ENCODE measurements around the gene COG4. TPM values are rescaled to one million over a fixed set of nuclear protein-coding genes. Genes with fewer than 3 reads are reported as not detected.
"Not testable (repeated sequence)": the region's sequence is repeated elsewhere in the genome, so short reads cannot be mapped to it uniquely, and the experiment has no call there.

COG4 gene
- total RNA-seq, 2 donors from 2014 or later: 23.1 to 43.8 TPM

- intact Hi-C loops (cut with DNase I): no loop called here
- Histone ChIP-seq H3K36me3 (replicated peaks in 1 of 2; ENCODE audit: insufficient read depth in 1 of 2, low read depth in 2 of 2) (no peaks in the 10 kb centered on the region), H3K27me3 (no peaks in the 10 kb centered on the region), H3K27ac (no peak overlapping the region), H3K4me3 (no peak overlapping the region), H3K9me3 (no peaks in the 10 kb centered on the region), H3K4me1 (peaks cover 30% of the 10 kb centered on the region)
- TF ChIP-seq CTCF (IDR thresholded peaks at IDR 0.05) (no peak), POLR2A (IDR thresholded peaks at IDR 0.05) (no peak)
- DNase-seq (no peak), ATAC-seq (no peak)
- WGBS, 2 donors: 90 to 93% methylated on average over 7 of the region's 7 CpGs
Measured at GRCh38 chr16:70455910-70456309, 67.4 kb downstream of the COG4 start.

GRCh38 chr16:70454222-70455034, 68.9 kb downstream of the COG4 start, which contains the start of gene FCSK:
Gene FCSK (plus strand): TSS chr16:70454595. CDS start chr16:70463191, 8,596 bp downstream.
- intact Hi-C loops (cut with DNase I): no loop called here
- Histone ChIP-seq H3K27me3 (no peaks in the 10 kb centered on the region), H3K4me1 (peaks cover 30% of the 10 kb centered on the region), H3K27ac (peak within 1 kb of the TSS; percentile 72 to 97 (median 90)), H3K36me3 (replicated peaks in 1 of 2; ENCODE audit: insufficient read depth in 1 of 2, low read depth in 2 of 2) (no peaks in the 10 kb centered on the region), H3K4me3 (peak within 1 kb of the TSS; percentile 92 to 94), H3K9me3 (no peaks in the 10 kb centered on the region)
- TF ChIP-seq CTCF (IDR thresholded peaks at IDR 0.05) (peak in 2 of 7 experiments; percentile 4), POLR2A (IDR thresholded peaks at IDR 0.05) (peak; percentile 11 to 53 (median 53))
- peak; percentile 93 for ATAC-seq
- WGBS, 2 donors: 0 to 2% methylated on average over 15 to 66 of the region's 67 CpGs
- peak; percentile 69 to 86 (median 76) for DNase-seq

- DNase-seq (no peak), ATAC-seq (no peak)
- no peaks in the 10 kb centered on the region for H3K36me3 ChIP-seq (replicated peaks in 1 of 2; ENCODE audit: insufficient read depth in 1 of 2, low read depth in 2 of 2)
- intact Hi-C loops (cut with DNase I): no loop called here
- no peaks in the 10 kb centered on the region for H3K27me3 ChIP-seq
- peak overlapping the region in 3 of 4 donors; percentile 90 to 97 (median 91) for H3K27ac ChIP-seq
- 0% methylated on average over 8 of the region's 8 CpGs for WGBS, 2 donors
- H3K4me3 ChIP-seq: peak overlapping the region; percentile 92 to 94
- no peak for TF ChIP-seq CTCF (IDR thresholded peaks at IDR 0.05)
- no peak for TF ChIP-seq POLR2A (IDR thresholded peaks at IDR 0.05)
- no peaks in the 10 kb centered on the region for H3K9me3 ChIP-seq
- H3K4me1 ChIP-seq: peaks cover 30% of the 10 kb centered on the region
Measured at GRCh38 chr16:70453892-70454221, 69.5 kb downstream of the COG4 start.

- Histone ChIP-seq H3K27me3 (no peaks in the 10 kb centered on the region), H3K36me3 (replicated peaks in 1 of 2; ENCODE audit: insufficient read depth in 1 of 2, low read depth in 2 of 2) (no peaks in the 10 kb centered on the region), H3K27ac (peak overlapping the region in 3 of 4 donors; percentile 90 to 97 (median 91)), H3K4me3 (no peak overlapping the region), H3K4me1 (peaks cover 28% of the 10 kb centered on the region), H3K9me3 (no peaks in the 10 kb centered on the region)
- DNase-seq: no peak
- TF ChIP-seq POLR2A (IDR thresholded peaks at IDR 0.05) (no peak), CTCF (IDR thresholded peaks at IDR 0.05) (no peak)
- intact Hi-C loops (cut with DNase I): no loop called here
- no peak for ATAC-seq
- 91 to 96% methylated on average over 11 of the region's 11 CpGs for WGBS, 2 donors
Measured at GRCh38 chr16:70453117-70453891, 70.0 kb downstream of the COG4 start.

- DNase-seq; H3K27me3 ChIP-seq; H3K27ac ChIP-seq; H3K4me3 ChIP-seq; intact Hi-C loops (cut with DNase I); ATAC-seq; H3K9me3 ChIP-seq; H3K36me3 ChIP-seq (replicated peaks in 1 of 2; ENCODE audit: insufficient read depth in 1 of 2, low read depth in 2 of 2): not testable (repeated sequence)
- 47% methylated on average over 25 of the region's 25 CpGs; no CpG with 5 or more reads in 1 of the 2 donors for WGBS, 2 donors
- H3K4me1 ChIP-seq: peaks cover 17% of the 10 kb centered on the region
Measured at GRCh38 chr16:70451004-70451340, 72.4 kb downstream of the COG4 start.

- H3K27me3 ChIP-seq; intact Hi-C loops (cut with DNase I); H3K9me3 ChIP-seq; ATAC-seq; H3K36me3 ChIP-seq (replicated peaks in 1 of 2; ENCODE audit: insufficient read depth in 1 of 2, low read depth in 2 of 2); DNase-seq; H3K27ac ChIP-seq; H3K4me3 ChIP-seq: not testable (repeated sequence)
- peaks cover 11% of the 10 kb centered on the region for H3K4me1 ChIP-seq
- 77 to 86% methylated on average over 35 to 36 of the region's 37 CpGs for WGBS, 2 donors
Measured at GRCh38 chr16:70450142-70451003, 73.0 kb downstream of the COG4 start.

Data from body of pancreas (tissue), 4 donors.